Activated CD8-positive, alpha-beta memory T cell treated with anti-CD3 and anti-CD28 coated beads for 24 hours (primary cell): ENCODE data around the gene NUMB.

ENCODE experiments used
- DNase-seq: peaks from one replicate; pipeline ENCODE4 v3.0.0-alpha.2; 2020

The NUMB gene

DNA sequence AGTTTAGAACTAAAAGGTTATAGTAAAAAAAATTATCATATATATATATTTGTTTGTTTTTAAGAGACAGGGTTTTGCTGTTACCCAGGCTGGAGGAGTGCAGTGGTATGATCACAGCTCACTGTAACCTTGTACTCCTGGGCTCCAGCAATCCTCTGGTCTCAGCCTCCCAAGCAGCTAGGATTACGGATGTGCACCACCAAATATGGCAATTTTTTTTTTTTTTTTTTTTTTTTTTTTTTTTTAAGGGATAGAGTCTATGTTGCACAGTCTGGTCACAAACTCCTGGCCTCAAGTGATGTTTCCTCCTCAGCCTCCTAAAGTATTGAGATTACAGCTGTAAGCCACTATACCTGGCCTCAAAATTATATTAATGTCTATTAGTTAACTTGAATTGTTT, 172.4 kb downstream of the NUMB start:
- DNase-seq = no peak

DNA sequence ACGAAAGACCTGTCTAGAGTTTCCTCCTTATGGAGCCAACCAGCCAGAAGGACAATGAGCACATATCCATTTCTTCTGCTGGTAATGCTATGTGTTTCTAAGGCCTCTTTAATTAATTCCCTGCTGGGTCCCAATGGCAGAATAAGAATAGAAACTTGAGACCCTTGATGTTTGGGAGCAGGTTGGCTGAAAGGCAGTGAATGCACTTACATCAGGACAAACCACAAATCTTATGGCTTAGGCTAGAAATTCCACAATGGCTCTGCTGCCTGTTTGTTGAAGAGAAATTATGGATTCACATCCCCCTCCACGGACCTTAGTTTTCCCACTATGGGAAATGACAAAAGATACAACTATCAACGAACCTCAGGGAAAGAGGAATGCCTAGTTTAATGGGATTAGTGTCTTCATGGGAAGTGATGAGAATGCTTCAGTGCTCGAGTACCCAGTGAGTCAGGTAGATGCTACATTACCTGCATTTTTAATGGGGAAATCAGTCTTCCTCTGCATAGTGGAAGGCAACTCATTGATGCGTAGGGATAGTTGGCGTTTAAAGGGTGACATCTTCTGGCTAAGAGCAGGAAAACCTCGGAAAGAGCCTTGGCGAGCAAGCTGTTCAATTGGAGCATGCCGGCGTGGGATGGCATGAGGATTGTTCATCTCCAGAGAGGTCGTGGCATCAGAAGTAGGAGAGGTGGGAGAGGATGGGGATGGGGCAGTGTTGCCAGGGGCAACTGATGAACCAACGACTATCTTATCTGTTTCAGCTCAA, 174.6 kb downstream of the NUMB start:
- no peak for DNase-seq

DNA sequence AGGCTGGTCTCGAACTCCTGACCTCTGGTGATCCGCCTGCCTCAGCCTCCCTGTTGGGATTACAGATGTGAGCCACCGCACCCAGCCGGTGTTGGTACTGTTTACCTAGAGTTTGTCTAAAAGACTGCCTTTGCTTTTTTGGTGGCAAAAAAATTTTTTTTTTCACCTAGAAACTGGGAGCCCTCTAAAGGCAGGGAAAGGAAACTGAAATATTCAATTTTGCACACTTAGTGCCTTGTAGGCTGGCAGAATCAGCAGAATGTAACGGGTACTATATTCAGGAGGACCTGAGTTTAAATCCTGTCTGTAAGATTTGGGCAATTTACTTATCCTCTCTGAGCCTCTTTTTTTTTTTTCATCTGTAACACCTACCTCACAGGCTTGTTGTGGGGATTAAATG, 177.4 kb downstream of the NUMB start:
- no peak for DNase-seq

DNA sequence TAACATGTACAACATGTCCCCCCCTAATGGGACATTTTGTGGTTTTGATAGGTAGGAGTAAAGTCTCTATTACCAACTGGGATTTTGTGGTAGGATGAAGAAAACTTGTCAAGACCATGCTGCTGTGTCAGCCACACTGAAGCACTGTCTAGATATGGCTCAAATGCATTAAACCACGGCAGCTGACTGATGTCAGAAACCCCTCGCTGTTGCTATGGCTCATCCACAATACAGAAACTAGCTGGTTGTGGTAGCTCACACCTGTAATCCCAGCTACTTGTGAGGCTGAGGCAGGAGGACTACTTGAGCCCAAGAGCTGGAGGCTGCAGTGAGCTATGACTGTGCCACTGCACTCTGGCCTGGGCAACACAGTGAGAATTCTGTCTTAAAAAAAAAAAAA, 181.0 kb downstream of the NUMB start:
- DNase-seq = no peak

DNA sequence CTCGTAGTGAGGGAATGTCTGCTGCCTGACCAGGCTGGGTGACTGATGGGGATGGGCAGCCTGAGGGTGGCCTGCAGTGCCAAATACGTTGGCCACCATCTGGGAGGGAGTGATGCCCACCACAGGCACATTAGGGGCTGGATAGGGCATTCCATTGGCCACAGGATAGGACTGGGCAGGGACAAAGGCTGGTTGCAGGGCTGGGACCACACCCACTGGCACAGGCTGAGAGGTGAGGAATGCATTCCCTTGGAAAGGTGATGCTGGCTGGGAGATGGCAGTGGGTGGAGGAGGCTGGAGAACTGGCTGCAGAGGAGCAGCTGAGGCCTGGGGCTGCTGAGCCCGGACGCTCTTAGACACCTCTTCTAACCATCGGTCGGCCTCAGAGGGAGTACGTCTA, 181.5 kb downstream of the NUMB start:
- no peak for DNase-seq

DNA sequence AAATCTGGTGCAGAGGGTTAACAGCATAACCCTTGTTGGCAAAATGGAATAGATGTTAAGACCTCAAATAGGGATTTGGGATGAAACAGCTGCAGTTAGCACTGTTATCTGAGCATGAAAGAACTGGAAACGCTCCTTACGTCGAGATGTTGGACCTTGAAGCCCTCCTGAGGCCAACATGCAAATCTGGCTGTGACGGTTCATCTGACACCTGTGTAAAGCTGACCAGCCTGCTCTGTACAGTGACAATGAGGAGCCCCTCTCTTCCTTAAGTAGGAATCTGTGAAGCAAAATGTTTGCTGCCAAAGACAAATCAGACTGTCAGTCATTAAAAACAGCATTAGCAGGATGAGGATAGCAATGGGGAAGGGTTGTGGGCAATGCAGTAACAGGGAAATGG, 184.5 kb downstream of the NUMB start:
- DNase-seq = no peak

DNA sequence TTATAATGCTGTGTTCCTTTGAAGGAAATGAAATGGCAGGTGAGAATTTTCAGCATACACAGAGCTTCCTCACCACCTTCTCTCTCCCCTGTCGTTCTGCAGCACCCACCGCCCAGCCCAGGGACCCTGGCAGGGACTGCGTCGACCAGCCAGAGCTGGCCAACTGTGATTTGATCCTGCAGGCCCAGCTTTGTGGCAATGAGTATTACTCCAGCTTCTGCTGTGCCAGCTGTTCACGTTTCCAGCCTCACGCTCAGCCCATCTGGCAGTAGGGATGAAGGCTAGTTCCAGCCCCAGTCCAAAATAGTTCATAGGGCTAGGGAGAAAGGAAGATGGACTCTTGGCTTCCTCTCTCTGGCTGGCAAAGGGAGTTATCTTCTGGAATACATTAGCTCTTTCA, 186.0 kb downstream of the NUMB start:
- DNase-seq = no peak

DNA sequence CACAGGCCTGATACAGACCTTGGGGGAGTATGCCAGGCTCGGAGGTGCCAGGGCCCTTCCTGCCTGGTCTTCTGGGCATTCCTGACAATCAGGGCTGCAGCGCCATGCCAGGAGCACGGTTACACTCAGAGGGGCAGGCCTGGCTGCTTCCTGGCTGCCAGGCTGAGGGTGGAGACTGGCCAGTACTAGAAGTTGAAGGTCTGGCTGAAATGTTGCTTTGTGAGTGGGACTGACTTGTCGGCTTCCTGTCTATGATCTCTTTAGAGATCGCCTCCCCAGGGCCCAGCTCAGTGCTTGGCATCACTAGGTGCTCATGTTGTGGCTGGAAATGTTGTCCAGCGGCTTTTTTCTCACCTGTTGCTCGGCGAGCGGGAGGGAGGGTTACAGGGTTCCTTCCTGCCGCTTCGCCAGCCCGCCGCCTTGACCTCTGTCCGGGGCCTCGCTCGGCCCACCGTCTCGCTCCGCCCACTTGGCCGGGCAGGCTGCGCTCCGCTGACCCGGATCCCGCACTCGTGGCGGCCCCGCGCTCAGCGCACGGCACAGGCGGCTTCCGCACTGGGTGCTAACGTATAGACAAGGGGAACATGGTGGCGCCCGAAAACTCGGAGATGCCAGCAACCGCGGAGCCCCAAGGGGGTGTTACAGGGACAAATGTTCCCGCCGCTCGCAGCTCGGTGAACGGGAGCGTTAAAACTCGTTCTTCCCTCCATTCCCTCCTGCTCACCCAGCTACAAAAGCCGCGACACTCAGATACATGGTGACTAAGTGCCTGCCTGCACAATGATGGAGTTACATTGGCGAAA, 188.4 kb downstream of the NUMB start:
- DNase-seq = peak; percentile 62

DNA sequence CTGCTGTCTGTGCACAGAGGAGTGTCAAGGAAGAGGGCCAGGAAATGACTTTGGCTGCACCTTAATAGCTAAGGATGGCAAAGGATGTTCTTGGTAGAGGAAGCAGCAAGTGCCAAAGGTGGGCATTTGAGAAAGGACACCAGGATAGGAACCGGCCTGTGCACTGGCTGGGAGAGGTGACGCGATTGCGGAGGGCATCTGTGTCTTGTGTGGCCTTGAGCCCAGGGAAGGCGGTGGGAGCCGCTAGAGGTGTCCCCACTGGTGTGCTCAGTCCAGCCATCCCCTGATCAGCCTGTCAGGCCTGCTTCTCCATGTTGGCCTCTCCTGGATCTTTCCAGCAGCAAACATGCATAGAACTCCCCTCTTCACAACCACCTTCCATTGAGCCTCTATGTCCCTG, 190.9 kb downstream of the NUMB start:
- no peak for DNase-seq

DNA sequence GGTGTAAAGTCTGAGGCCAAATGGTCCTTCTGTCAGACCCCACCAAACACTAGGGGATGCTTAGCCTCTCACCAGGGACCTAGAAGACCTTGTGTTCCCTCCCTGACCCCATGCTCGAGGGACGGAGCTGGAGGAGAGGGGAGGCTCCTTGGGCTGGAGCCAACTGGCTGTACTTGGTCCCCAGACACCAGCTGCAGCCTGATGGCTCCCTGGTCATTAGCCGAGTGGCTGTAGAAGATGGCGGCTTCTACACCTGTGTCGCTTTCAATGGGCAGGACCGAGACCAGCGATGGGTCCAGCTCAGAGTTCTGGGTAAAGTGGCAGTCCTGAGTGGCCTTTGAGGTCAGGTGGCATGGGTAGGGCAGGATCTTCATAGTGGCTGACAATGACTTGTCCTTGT, 192.0 kb downstream of the NUMB start:
- DNase-seq = no peak

DNA sequence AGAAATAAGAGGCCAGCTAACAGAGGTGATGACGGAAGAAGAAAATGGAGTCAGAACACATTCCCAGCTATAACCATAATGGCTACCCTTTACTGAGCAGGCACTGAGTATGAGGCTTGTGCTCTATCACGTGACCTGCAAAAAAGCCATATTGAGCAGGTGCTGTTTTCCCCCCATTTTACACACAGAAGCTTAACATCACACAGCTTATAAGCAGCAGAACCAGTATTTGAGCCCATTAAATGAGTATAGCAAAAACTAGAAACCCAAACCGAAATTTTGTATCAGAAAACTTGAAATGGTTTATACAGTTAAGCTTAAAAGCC, 192.7 kb downstream of the NUMB start:
- no peak for DNase-seq

DNA sequence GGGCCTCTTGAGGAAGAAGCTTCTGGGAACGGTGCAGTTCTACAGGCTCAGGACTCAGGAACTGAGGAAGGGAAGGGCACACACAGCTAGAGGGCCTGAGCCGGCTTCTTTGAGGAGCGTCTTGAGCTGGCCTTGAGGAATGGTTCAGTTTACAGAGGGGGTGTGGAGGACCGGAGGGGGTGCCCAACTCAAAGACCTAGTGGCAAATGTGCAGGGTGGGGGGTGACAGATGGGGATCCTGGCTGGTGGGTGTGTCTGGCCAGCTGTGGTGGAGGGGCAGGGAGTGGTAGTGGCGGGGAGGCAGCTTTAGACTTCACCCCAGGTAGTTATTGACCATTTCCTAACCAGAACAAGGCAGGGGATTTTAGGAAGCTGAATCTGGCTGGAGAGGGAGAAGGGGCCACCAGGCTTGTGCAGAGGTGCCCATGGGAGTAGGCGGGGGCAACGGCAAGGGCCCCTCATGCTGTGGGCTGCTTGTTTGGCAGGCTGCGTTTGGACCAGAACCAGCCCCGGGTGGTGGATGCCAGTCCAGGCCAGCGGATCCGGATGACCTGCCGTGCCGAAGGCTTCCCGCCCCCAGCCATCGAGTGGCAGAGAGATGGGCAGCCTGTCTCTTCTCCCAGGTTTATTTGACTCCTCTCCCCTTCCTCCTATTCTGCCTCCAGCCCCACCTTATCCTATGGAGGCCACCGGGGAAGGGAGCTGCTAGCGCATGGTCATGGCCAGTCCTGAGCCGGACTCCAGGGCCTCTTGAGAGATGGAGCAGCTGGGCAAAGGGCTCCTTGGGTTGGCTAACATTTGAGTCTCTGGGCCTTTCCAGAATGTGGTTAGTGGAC, 193.2 kb downstream of the NUMB start:
- DNase-seq = no peak

DNA sequence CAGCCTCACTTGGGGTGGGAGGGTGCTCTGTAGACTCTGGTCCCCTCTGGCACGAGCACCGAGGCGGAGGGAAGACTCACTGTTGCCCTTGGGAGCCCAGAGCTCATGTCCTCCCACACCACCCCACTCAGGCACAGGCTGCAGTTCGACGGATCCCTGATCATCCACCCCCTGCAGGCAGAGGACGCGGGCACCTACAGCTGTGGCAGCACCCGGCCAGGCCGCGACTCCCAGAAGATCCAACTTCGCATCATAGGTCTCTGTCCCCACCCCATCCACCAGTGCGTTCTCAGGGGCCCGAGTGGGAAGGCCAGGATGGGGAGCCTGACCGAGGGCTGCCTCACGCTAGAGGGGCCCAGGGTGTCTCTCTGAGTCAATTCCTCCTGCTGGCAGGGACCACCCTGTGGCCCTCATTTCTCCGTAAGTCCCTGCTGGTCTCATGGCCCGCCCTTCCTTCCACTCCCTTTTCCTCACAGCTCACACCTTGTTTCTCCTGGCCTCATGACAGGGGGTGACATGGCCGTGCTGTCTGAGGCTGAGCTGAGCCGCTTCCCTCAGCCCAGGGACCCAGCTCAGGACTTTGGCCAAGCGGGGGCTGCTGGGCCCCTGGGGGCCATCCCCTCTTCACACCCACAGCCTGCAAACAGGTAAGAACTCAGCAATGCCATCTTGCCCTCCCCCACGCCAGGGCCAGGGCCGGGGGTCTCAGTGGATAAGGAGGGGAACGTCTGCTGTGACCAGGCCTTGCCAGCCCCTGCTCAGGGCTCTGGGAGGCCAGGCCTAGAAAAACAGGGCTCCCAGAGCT, 194.1 kb downstream of the NUMB start:
- DNase-seq = no peak

DNA sequence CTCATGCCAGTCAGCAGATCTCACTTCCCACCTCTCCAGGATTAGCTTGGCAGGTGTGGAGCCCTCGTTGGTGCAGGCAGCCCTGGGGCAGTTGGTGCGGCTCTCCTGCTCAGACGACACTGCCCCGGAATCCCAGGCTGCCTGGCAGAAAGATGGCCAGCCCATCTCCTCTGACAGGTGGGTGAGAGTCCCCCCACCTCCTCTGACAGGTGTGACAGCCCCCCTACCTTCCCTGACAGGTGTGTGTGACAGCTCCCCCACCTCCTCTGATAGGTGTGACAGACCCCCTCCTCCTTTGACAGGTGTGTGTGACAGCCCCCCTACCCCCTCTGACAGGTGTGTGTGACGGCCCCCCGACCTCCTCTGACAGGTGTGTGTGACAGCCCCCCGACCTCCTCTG, 194.7 kb downstream of the NUMB start:
- no peak for DNase-seq

DNA sequence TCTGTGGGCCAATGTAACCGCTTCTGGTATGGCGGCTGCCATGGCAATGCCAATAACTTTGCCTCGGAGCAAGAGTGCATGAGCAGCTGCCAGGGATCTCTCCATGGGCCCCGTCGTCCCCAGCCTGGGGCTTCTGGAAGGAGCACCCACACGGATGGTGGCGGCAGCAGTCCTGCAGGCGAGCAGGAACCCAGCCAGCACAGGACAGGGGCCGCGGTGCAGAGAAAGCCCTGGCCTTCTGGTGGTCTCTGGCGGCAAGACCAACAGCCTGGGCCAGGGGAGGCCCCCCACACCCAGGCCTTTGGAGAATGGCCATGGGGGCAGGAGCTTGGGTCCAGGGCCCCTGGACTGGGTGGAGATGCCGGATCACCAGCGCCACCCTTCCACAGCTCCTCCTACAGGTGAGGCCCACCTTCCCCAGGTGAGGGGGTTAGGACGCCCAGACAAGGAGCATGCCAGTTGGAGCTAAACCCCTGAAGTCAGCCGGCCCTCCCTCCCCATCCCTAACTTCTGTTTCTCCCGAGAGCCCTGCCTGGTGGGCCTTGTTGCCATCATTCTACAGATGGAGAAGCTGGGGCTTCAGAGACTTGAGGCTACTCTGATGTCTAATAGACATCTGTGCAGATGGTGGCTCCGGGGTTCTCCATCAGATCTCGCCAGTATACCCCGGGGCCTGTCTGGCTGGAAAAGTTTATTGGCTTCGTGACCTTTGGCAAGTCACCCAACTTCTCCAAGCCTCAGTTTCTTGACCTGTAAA, 195.7 kb downstream of the NUMB start:
- DNase-seq = no peak

DNA sequence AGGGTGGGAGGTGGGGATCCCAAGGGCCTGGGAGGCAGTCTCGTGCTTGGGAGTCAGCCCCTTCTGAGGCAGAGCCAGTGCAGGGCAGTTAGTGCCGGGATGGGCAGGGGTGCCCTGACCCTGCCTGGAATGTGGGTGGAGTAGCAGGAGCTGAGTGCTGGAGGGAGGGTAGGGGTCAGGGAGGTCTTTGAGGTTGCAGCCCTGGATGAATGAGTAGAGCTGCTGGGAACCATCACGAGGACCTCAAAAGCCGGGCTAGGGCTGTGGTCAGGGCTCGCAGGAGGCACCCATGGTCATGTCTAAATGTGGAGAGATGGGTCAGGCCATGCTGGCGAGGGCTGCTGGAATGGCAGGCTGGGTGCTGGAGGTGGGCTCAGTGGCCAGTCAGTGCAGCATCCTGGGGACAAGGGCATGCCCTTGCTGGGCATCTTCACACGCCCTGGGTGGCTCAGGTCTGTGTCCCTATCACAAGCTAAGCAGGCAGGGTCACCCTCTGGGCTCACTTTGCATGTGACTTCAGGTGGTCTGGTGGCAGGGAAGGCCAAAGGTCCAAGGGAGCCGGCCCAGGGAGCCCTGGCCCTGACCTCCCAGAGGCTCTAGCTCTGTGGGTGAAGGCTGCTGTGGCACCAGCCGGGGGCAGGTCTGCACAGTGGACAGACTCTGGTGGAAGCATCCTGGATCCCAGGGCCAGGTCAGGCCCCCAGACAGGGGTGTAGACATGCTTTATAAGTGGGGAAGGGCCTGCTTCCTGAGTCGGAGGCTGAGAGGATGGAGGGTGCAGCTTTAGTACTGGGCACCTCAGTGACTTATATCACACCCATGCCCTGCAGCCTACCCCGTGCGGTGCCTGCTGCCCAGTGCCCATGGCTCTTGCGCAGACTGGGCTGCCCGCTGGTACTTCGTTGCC, 196.6 kb downstream of the NUMB start:
- no peak for DNase-seq

DNA sequence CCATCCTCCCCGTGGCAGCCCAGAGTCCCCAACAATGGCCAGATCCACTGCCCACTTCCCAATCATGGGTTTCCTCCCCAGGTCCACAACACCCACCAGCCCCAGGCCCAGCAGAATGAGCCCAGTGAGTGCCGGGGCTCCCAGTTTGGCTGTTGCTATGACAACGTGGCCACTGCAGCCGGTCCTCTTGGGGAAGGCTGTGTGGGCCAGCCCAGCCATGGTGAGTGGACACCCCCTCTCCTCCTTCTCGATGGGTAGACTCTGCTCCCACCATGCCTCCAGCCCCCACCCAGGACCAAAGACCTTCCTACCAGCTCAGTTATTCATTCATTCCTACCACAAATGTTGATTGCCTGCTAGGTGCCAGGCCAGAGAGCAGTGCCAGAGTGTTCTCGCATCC, 197.3 kb downstream of the NUMB start:
- no peak for DNase-seq

DNA sequence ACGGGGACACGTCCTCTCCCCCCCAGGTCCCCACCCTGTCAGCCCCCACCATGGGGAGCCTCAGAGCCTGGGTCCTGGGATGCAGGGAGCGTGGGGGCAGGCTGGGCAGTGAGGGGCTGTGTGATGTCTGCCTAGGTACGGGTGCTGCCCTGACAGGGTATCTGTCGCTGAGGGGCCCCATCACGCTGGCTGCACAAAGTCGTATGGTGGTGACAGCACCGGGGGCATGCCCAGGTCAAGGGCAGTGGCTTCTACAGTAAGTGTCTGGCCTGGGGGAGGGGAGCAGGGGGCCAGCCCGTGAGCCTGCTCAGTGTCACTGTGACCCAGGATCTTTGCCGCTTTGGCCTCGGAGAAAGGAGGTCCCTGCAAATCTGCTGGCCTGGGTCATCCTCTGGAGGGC, 197.8 kb downstream of the NUMB start:
- no peak for DNase-seq

DNA sequence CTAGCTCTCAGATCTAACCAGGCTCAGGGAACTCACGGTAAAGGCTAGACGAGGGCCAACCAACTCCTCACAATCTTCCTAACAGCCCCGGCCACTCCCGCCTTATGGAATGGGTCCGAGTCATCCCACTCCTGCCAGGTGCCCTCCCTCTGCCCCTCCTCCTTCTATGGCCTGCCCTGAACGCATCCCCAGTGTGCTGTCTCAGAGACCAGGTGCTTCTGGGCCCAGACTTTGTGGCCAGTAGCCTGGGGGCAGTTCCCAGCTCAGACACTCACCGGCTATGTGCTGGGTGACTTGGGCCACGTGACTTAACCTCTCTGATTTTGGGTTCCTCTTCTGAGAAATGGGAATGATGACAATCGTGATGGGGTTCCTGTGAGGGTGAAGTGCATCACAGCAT, 198.5 kb downstream of the NUMB start:
- no peak for DNase-seq

DNA sequence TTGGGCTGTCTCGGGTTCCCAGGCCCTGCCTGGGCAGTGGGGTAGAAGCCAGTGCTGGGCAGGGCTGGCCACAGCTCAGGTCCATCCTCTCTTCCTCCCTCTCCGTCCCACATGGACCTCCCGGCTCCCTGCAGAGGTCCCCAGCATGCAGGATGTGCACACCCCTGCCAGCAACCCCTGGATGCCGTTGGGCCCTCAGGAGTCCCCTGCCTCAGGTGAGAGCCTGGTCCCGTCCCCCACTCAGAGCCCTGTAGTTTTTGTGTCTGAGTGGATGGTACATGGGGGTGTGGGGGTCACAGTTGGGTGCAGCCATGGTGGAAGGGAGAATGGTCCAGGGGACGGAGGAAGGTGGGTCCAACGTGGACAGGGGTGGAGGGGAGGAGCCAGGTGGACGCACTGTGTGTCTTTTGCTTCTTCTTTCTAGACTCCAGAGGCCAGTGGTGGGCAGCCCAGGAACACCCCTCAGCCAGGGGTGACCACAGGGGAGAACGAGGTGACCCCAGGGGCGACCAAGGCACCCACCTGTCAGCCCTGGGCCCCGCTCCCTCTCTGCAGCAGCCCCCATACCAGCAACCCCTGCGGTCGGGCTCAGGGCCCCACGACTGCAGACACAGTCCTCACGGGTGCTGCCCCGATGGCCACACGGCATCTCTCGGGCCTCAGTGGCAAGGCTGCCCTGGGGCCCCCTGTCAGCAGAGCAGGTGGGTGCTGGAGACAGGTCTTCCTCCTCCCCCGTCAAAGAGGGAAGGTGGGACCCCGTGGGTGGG, 199.3 kb downstream of the NUMB start:
- no peak for DNase-seq
